Colonic mucosa (tissue), 4 donors: Measurements from ENCODE around the gene RTN3. TPM values are rescaled to one million over a fixed set of nuclear protein-coding genes. Genes with fewer than 3 reads are reported as not detected.

Experiments used
- DNase-seq: peaks from one replicate; pipeline ENCODE4 v3.0.0-alpha.2; 2020
- H3K27ac ChIP-seq: fragments of 200-600 bp; one replicate; pipeline ENCODE4 v1.8.0; 2021
- H3K27me3 ChIP-seq: fragments of 200-600 bp; one replicate; pipeline ENCODE4 v1.8.0; 2021
- H3K36me3 ChIP-seq: fragments of 200-600 bp; one replicate; pipeline ENCODE4 v1.8.0; 2021
- H3K4me1 ChIP-seq: fragments of 200-600 bp; one replicate; pipeline ENCODE4 v1.8.0; 2021; ENCODE audit warnings: mild to moderate bottlenecking
- H3K4me3 ChIP-seq: fragments of 200-600 bp; one replicate; pipeline ENCODE4 v1.8.0; 2021
- H3K9ac ChIP-seq, 2 donors: one replicate each; pipeline ENCODE4 v1.7.0; 2013; ENCODE audit warnings: control low read depth in 2 of 2, low read depth in 2 of 2, low read length in 2 of 2
- H3K9me3 ChIP-seq: fragments of 200-600 bp; one replicate; pipeline ENCODE4 v1.8.0; 2021
- CTCF ChIP-seq: fragments of 200-600 bp; IDR thresholded peaks from one replicate; pipeline ENCODE4 v1.8.0; 2022; ENCODE audit warnings: antibody characterized with exemption, mild to moderate bottlenecking
- intact Hi-C: fragments of 100-400 bp; cut with DNase I; formaldehyde crosslinking; loops from one replicate; pipeline ENCODE4 v1.14.1; 2022
- total RNA-seq, 2 donors: library from RNA; stranded (reverse); fragmentation: NEBNext Ultra II Directional in 1 of 2; extraction: Animal tissue kit (Norgen Biotek cat#: 25700) in 1 of 2; gene quantifications; one replicate each; pipeline ENCODE4 v1.2.1, GENCODE V29; 2021
- donor health status: healthy.
- donor health status: DM: no; HTN: no; CAD: no.
- donor health status: DM: no; HTN: no; CAD: no.

The RTN3 gene
- total RNA-seq, 2 donors from 2014 or later: 110 to 128 TPM

- Histone ChIP-seq H3K9ac (peak overlapping the region in 1 of 2 donors; percentile 58), H3K36me3 (no peaks in the 10 kb centered on the region), H3K4me3 (no peak overlapping the region), H3K4me1 (peaks cover 35% of the 10 kb centered on the region), H3K27ac (no peak overlapping the region), H3K9me3 (no peaks in the 10 kb centered on the region), H3K27me3 (peaks cover 7% of the 10 kb centered on the region)
- DNase-seq: peak; percentile 36
- intact Hi-C loops: loop anchor here (5.0 kb wide), 2 partner anchors 72 to 177 kb away; partner anchors contain the start of gene MARK2
- no peak for TF ChIP-seq CTCF
Measured at GRCh38 chr11:63765688-63766241, 84.5 kb downstream of the RTN3 start.

GRCh38 chr11:63766531-63767235 is 85.4 kb downstream of the RTN3 start:
- no peaks in the 10 kb centered on the region for H3K9me3 ChIP-seq
- TF ChIP-seq CTCF: no peak
- H3K4me1 ChIP-seq: peaks cover 35% of the 10 kb centered on the region
- peaks cover 7% of the 10 kb centered on the region for H3K27me3 ChIP-seq
- intact Hi-C loops: loop anchor here (5.0 kb wide), 2 partner anchors 71 to 176 kb away; partner anchors contain the start of gene MARK2
- H3K4me3 ChIP-seq: peak overlapping the region; percentile 79
- H3K9ac ChIP-seq: peak overlapping the region in 1 of 2 donors; percentile 3
- no peaks in the 10 kb centered on the region for H3K36me3 ChIP-seq
- peak; percentile 47 for DNase-seq
- no peak overlapping the region for H3K27ac ChIP-seq

- peak overlapping the region; percentile 79 for H3K4me3 ChIP-seq
- DNase-seq: no peak
- H3K36me3 ChIP-seq: no peaks in the 10 kb centered on the region
- intact Hi-C loops: loop anchor here (5.0 kb wide), 2 partner anchors 70 to 175 kb away; partner anchors contain the start of gene MARK2
- H3K9ac ChIP-seq: peak overlapping the region in 1 of 2 donors; percentile 76
- peaks cover 35% of the 10 kb centered on the region for H3K4me1 ChIP-seq
- peaks cover 7% of the 10 kb centered on the region for H3K27me3 ChIP-seq
- H3K27ac ChIP-seq: peak overlapping the region; percentile 67
- TF ChIP-seq CTCF: no peak
- H3K9me3 ChIP-seq: no peaks in the 10 kb centered on the region
Measured at GRCh38 chr11:63767267-63767564, 85.9 kb downstream of the RTN3 start.

DNA sequence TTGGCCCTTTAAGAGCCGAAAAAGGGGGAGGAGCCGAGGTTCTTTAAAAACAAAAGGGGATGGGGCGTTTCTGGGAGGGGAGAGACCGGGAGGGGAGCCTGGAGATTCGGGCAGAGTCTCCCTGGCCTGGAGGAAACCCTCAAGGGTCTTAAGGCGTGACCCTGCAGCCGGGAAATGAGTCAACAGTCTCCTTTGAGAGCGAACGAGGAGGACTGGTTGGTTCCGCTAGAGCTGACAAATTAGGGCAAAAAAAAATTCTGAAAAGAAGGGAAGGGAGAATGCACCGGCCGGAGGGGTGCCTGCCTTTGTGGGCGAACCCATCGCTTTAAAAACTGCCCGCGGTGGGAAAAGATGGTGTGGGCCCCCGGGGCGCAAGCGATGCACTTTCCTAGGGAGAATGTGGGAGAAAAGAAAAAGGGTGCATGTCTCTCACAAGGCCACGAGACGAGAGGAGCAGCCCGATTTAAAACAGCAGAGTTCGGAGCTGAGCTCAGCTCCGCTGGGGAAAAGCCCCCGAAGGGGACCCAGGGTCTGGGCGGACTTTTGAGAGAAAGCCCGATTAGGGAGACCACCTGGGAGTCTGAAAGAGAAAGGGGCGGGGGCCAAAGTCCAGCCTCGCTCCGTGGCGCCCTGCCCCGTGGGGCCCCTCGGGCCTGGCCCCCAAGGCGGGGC is 86.4 kb downstream of the RTN3 start:
- Histone ChIP-seq H3K9ac (peak overlapping the region; percentile 52 to 76), H3K36me3 (no peaks in the 10 kb centered on the region), H3K27me3 (peaks cover 7% of the 10 kb centered on the region), H3K4me1 (peaks cover 30% of the 10 kb centered on the region), H3K4me3 (peak overlapping the region; percentile 79), H3K27ac (peak overlapping the region; percentile 67), H3K9me3 (no peaks in the 10 kb centered on the region)
- intact Hi-C loops: loop anchor here (5.0 kb wide), 2 partner anchors 70 to 175 kb away; partner anchors contain the start of gene MARK2
- peak; percentile 73 for DNase-seq
- no peak for TF ChIP-seq CTCF

- no peaks in the 10 kb centered on the region for H3K9me3 ChIP-seq
- TF ChIP-seq CTCF: no peak
- DNase-seq: peak; percentile 71
- peaks cover 27% of the 10 kb centered on the region for H3K4me1 ChIP-seq
- H3K36me3 ChIP-seq: no peaks in the 10 kb centered on the region
- H3K27me3 ChIP-seq: peaks cover 7% of the 10 kb centered on the region
- peak within 1 kb of the TSS; percentile 79 for H3K4me3 ChIP-seq
- H3K9ac ChIP-seq: peak within 1 kb of the TSS; percentile 52 to 76
- intact Hi-C loops: loop anchor here (5.0 kb wide), 2 partner anchors 69 to 174 kb away; partner anchors contain the start of gene MARK2
- H3K27ac ChIP-seq: peak within 1 kb of the TSS; percentile 67
Measured at GRCh38 chr11:63768237-63769041, 87.1 kb downstream of the RTN3 start, which contains the start of gene ZFTA. TSS of gene ZFTA (minus strand) at chr11:63768775. CDS start at chr11:63768622, 153 bp downstream.
